IMR-90 (cell line): ENCODE measurements around the gene HMGN2. TPM values are rescaled to one million over a fixed set of nuclear protein-coding genes. Genes with fewer than 3 reads are reported as not detected.

Experiments used
- ATAC-seq: fragments of 200-7000 bp; cut with Tn5 transposase; 2 replicates; pipeline ENCODE4 v1.9.1; 2020; ENCODE audit warnings: low read depth, mild to moderate bottlenecking, moderate library complexity
- BruUV-seq: library from RNA; stranded (reverse); fragments of 400-500 nt; replicated peaks from 2 replicates; lab custom pipeline; 2021; lab: Mats Ljungman, UMichigan
- CTCF ChIA-PET: fragments of 300-600 bp; formaldehyde crosslinking; extraction: SDS; loops from one replicate; lab custom pipeline; 2021; ENCODE audit warnings: antibody characterized with exemption; lab: Yijun Ruan, JAX
- POLR2A ChIA-PET: fragments of 300-600 bp; sonication (Branson Sonifier 250); formaldehyde crosslinking; loops from one replicate; lab custom pipeline; 2022; ENCODE audit warnings: antibody characterized with exemption; ENCODE audit not compliant: unreplicated experiment; lab: Charles Lee
- DNase-seq: peaks from one replicate; pipeline ENCODE4 v3.0.0; 2013
- H2AFZ ChIP-seq: replicated peaks from 2 replicates; pipeline ENCODE3; 2013; ENCODE audit warnings: low read length, mild to moderate bottlenecking; ENCODE audit not compliant: poor library complexity
- H2AK5ac ChIP-seq: 2 replicates; pipeline ENCODE4 v1.6.1; 2013; ENCODE audit warnings: low read depth, low read length, inconsistent platforms
- H2AK9ac ChIP-seq: replicated peaks from 2 replicates; pipeline ENCODE3; 2013; ENCODE audit warnings: mild to moderate bottlenecking, low read depth, low read length, moderate library complexity; ENCODE audit not compliant: poor library complexity
- H2BK120ac ChIP-seq: 2 replicates; pipeline ENCODE4 v1.6.1; 2013; ENCODE audit warnings: low read depth, low read length, inconsistent platforms
- H2BK15ac ChIP-seq: 3 replicates; pipeline ENCODE4 v1.6.1; 2013; ENCODE audit warnings: low read depth, low read length, inconsistent platforms
- H2BK20ac ChIP-seq: 2 replicates; pipeline ENCODE4 v1.6.1; 2013; ENCODE audit warnings: low read depth, mild to moderate bottlenecking, inconsistent platforms, low read length, moderate library complexity
- H2BK5ac ChIP-seq: 2 replicates; pipeline ENCODE4 v1.6.1; 2013; ENCODE audit warnings: mild to moderate bottlenecking, low read depth, low read length, inconsistent platforms; ENCODE audit not compliant: poor library complexity, severe bottlenecking
- H3K14ac ChIP-seq: replicated peaks from 2 replicates; pipeline ENCODE4 v1.6.1; 2013; ENCODE audit warnings: low read depth, low read length, inconsistent platforms
- H3K18ac ChIP-seq: 2 replicates; pipeline ENCODE4 v1.6.1; 2013; ENCODE audit warnings: low read depth, low read length, control low read depth
- H3K23ac ChIP-seq: 2 replicates; pipeline ENCODE4 v1.6.1; 2013; ENCODE audit warnings: low read depth, low read length, inconsistent platforms
- H3K27ac ChIP-seq: 2 replicates; pipeline ENCODE4 v1.5.1; 2013; ENCODE audit warnings: mild to moderate bottlenecking, control low read depth, low read length; ENCODE audit not compliant: insufficient read depth
- H3K27me3 ChIP-seq: 2 replicates; pipeline ENCODE4 v1.6.1; 2013; ENCODE audit warnings: low read length; ENCODE audit not compliant: control insufficient read depth, insufficient read depth
- H3K36me3 ChIP-seq: 2 replicates; pipeline ENCODE4 v1.6.1; 2013; ENCODE audit warnings: low read length, mixed read lengths; ENCODE audit not compliant: control insufficient read depth, insufficient read depth
- H3K4ac ChIP-seq: 2 replicates; pipeline ENCODE4 v1.6.1; 2013; ENCODE audit warnings: low read depth, low read length, inconsistent platforms
- H3K4me1 ChIP-seq: 2 replicates; pipeline ENCODE4 v1.6.1; 2013; ENCODE audit warnings: low read length, mixed read lengths; ENCODE audit not compliant: control insufficient read depth, insufficient read depth
- H3K4me2 ChIP-seq: 2 replicates; pipeline ENCODE4 v1.6.1; 2013; ENCODE audit warnings: low read depth, mild to moderate bottlenecking, control low read depth, low read length, moderate library complexity
- H3K4me3 ChIP-seq: 2 replicates; pipeline ENCODE4 v1.5.1; 2013; ENCODE audit warnings: low read depth, mild to moderate bottlenecking, control low read depth, low read length, moderate library complexity; ENCODE audit not compliant: insufficient read depth
- H3K56ac ChIP-seq: 2 replicates; pipeline ENCODE4 v1.6.1; 2013; ENCODE audit warnings: low read length, inconsistent platforms; ENCODE audit not compliant: insufficient read depth; ENCODE audit errors: extremely low read depth
- H3K79me1 ChIP-seq, 2 experiments: 2 replicates each; pipeline ENCODE4 v1.6.1; 2013; ENCODE audit warnings: low read length in 2 of 2, inconsistent platforms in 1 of 2, low read depth in 1 of 2
- H3K9ac ChIP-seq: 2 replicates; pipeline ENCODE4 v1.6.1; 2013; ENCODE audit warnings: low read depth, low read length, control low read depth
- H3K9me1 ChIP-seq: 2 replicates; pipeline ENCODE4 v1.6.1; 2013; ENCODE audit warnings: low read length, inconsistent platforms; ENCODE audit not compliant: insufficient read depth
- H3K9me3 ChIP-seq: 2 replicates; pipeline ENCODE4 v1.6.1; 2013; ENCODE audit warnings: low read length; ENCODE audit not compliant: control insufficient read depth, insufficient read depth
- H4K20me1 ChIP-seq: 2 replicates; pipeline ENCODE4 v1.6.1; 2013; ENCODE audit warnings: low read length, inconsistent platforms; ENCODE audit not compliant: insufficient read depth
- H4K5ac ChIP-seq: 2 replicates; pipeline ENCODE4 v1.6.1; 2013; ENCODE audit warnings: mild to moderate bottlenecking, low read depth, low read length, control low read depth
- H4K8ac ChIP-seq, 2 experiments: 2 replicates each; pipeline ENCODE4 v1.6.1; 2013; ENCODE audit warnings: low read depth in 2 of 2, low read length in 2 of 2, control low read depth in 1 of 2, inconsistent platforms in 1 of 2
- H4K91ac ChIP-seq: 2 replicates; pipeline ENCODE4 v1.6.1; 2013; ENCODE audit warnings: low read depth, low read length, inconsistent platforms; ENCODE audit not compliant: insufficient read depth
- BHLHE40 ChIP-seq: fragments of 150-350 bp; IDR thresholded peaks from 2 replicates; pipeline ENCODE4 v1.6.1; 2016; ENCODE audit warnings: mild to moderate bottlenecking, low read depth, low read length
- CEBPB ChIP-seq: IDR thresholded peaks from 2 replicates; pipeline ENCODE4 v1.6.1; 2012; ENCODE audit warnings: low read depth, low read length, improper control_type of control experiment
- CHD1 ChIP-seq: IDR thresholded peaks from 2 replicates; pipeline ENCODE4 v1.6.1; 2012; ENCODE audit warnings: low read depth, low read length, improper control_type of control experiment
- MAZ ChIP-seq: IDR thresholded peaks from 2 replicates; pipeline ENCODE4 v1.6.1; 2012; ENCODE audit warnings: low read depth, mild to moderate bottlenecking, low read length, improper control_type of control experiment, moderate library complexity, borderline replicate concordance
- MXI1 ChIP-seq: IDR thresholded peaks from 2 replicates; pipeline ENCODE4 v1.6.1; 2012; ENCODE audit warnings: low read depth, mild to moderate bottlenecking, low read length, moderate library complexity, borderline replicate concordance
- NFE2L2 ChIP-seq: fragments of 150-350 bp; IDR thresholded peaks from 2 replicates; pipeline ENCODE4 v1.6.1; 2016; ENCODE audit warnings: low read depth, mild to moderate bottlenecking, low read length
- POLR2A ChIP-seq: IDR thresholded peaks from 2 replicates; pipeline ENCODE4 v1.6.1; 2012; ENCODE audit warnings: mild to moderate bottlenecking, low read depth, low read length
- RAD21 ChIP-seq: IDR thresholded peaks from 2 replicates; pipeline ENCODE4 v1.6.1; 2012; ENCODE audit warnings: low read length, improper control_type of control experiment
- RCOR1 ChIP-seq: IDR thresholded peaks from 2 replicates; pipeline ENCODE4 v1.6.1; 2012; ENCODE audit warnings: mild to moderate bottlenecking, low read length, improper control_type of control experiment; ENCODE audit not compliant: insufficient replicate concordance
- SMC3 ChIP-seq: fragments of 150-350 bp; IDR thresholded peaks from 2 replicates; pipeline ENCODE4 v1.6.1; 2016; ENCODE audit warnings: low read depth, mild to moderate bottlenecking, antibody characterized with exemption, low read length, moderate library complexity
- WGBS, 2 experiments: methylation state at CpG; one replicate each; pipeline versions ENCODE4 v1.1.5 to v1.1.7; 2013; ENCODE audit warnings: missing lambda C conversion rate in 2 of 2; ENCODE audit not compliant: insufficient read length in 1 of 2; ENCODE audit errors: extremely low coverage in 2 of 2; 5-methylcytosine and 5-hydroxymethylcytosine counted together
- dilution Hi-C: fragments of 300-500 bp; cut with HindIII; formaldehyde crosslinking; loops from one replicate; pipeline ENCODE4 v1.14.3; 2018; ENCODE audit warnings: low sequenced_read_pairs; ENCODE audit not compliant: unreplicated experiment
- in situ Hi-C: fragments of 300-500 bp; cut with MboI; formaldehyde crosslinking; loops from 3 replicates; pipeline ENCODE4 v1.14.3; 2019; ENCODE audit warnings: low sequenced_read_pairs, inconsistent platforms, mixed read lengths
- intact Hi-C: fragments of 100-400 bp; cut with micrococcal nuclease; formaldehyde crosslinking; loops from 2 replicates; pipeline ENCODE4 v1.10.0; 2022
- polyA plus RNA-seq, 3 experiments: library from polyadenylated mRNA; depleted of rRNA; stranded (reverse); fragments of >200 nt; gene quantifications; 2 replicates each; pipeline ENCODE4 v1.2.3, GENCODE V29; 2012; ENCODE audit warnings: low replicate concordance in 1 of 3
- total RNA-seq: library from RNA; depleted of rRNA; stranded (reverse); fragments of >200 nt; gene quantifications from 2 replicates; pipeline ENCODE4 v1.2.3, GENCODE V29; 2012
- TF ChIP-seq, protein P1 (sequence below): fragments of 150-350 bp; IDR thresholded peaks from 2 replicates; pipeline ENCODE4 v1.6.1; 2017; ENCODE audit warnings: mild to moderate bottlenecking, antibody characterized with exemption, low read length, low read depth

HMGN2 gene
- total and polyA plus RNA-seq, 2 of the 4 experiments (the other 2 are of a cell fraction), result 367 to 505 TPM

GRCh38 chr1:26475989-26476388, 3.7 kb downstream of the HMGN2 start:
- H3K9ac ChIP-seq, result no peak overlapping the region
- no peak for DNase-seq
- peaks cover 15 to 47% of the 10 kb centered on the region in 2 experiments for H3K79me1 ChIP-seq
- no peak overlapping the region for H3K4me2 ChIP-seq
- no peak overlapping the region for H3K4ac ChIP-seq
- no peak overlapping the region for H3K27ac ChIP-seq
- H2AFZ ChIP-seq, result no peak overlapping the region
- dilution Hi-C loops, result no loop called here
- ChIA-PET POLR2A (no interaction called here), CTCF (no interaction called here)
- H4K91ac ChIP-seq, result no peak overlapping the region
- in situ Hi-C loops, result no loop called here
- H3K36me3 ChIP-seq, result peaks cover 20% of the 10 kb centered on the region
- H3K23ac ChIP-seq, result no peak overlapping the region
- no peak for ATAC-seq
- H3K4me1 ChIP-seq, result peaks cover 7% of the 10 kb centered on the region
- H2AK9ac ChIP-seq, result no peak overlapping the region
- TF ChIP-seq RAD21 (no peak), MXI1 (no peak), POLR2A (no peak), RCOR1 (no peak), BHLHE40 (no peak), MAZ (no peak), CHD1 (no peak), CEBPB (no peak), NFE2L2 (no peak), SMC3 (no peak)
- TF ChIP-seq, protein P1, sequence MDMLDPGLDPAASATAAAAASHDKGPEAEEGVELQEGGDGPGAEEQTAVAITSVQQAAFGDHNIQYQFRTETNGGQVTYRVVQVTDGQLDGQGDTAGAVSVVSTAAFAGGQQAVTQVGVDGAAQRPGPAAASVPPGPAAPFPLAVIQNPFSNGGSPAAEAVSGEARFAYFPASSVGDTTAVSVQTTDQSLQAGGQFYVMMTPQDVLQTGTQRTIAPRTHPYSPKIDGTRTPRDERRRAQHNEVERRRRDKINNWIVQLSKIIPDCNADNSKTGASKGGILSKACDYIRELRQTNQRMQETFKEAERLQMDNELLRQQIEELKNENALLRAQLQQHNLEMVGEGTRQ, result no peak
- H2BK120ac ChIP-seq, result no peak overlapping the region
- no peak overlapping the region for H2BK15ac ChIP-seq
- no peak overlapping the region for H3K4me3 ChIP-seq
- no peak overlapping the region for H2BK20ac ChIP-seq
- H3K9me1 ChIP-seq, result peaks cover 8% of the 10 kb centered on the region
- no peak overlapping the region for H4K8ac ChIP-seq
- no peak overlapping the region for H3K18ac ChIP-seq
- WGBS, 2 experiments, result no CpG with 5 or more reads among the region's 3 CpGs
- H4K20me1 ChIP-seq, result peaks cover 32% of the 10 kb centered on the region
- BruUV-seq, result no TSS peak
- H3K14ac ChIP-seq, result no peak overlapping the region
- intact Hi-C loops, result no loop called here
- H3K27me3 ChIP-seq, result no peaks in the 10 kb centered on the region
- no peak overlapping the region; the same call in 1 of the 2 replicates for H2AK5ac ChIP-seq
- H3K9me3 ChIP-seq, result no peaks in the 10 kb centered on the region
- no peak overlapping the region for H3K56ac ChIP-seq
- no peak overlapping the region for H2BK5ac ChIP-seq
- no peak overlapping the region for H4K5ac ChIP-seq
